HFF-Myc (cell line): Measurements from ENCODE around the gene EIF4B.

Source experiments
- DNase-seq: peaks from one replicate; pipeline ENCODE4 v3.0.0-alpha.2; 2011; ENCODE audit warnings: low read depth; ENCODE audit errors: extremely low read depth
- H3K4me3 ChIP-seq: replicated peaks from 2 replicates; pipeline ENCODE4 v1.5.1; 2011; ENCODE audit warnings: low read depth, mild to moderate bottlenecking, control low read depth, low read length
- TF ChIP-seq, protein P1 (sequence below): IDR thresholded peaks from 2 replicates; pipeline ENCODE4 v1.5.1; 2012; ENCODE audit warnings: mild to moderate bottlenecking, low read depth, low read length, control low read depth; ENCODE audit errors: missing control alignments

Gene EIF4B

DNA sequence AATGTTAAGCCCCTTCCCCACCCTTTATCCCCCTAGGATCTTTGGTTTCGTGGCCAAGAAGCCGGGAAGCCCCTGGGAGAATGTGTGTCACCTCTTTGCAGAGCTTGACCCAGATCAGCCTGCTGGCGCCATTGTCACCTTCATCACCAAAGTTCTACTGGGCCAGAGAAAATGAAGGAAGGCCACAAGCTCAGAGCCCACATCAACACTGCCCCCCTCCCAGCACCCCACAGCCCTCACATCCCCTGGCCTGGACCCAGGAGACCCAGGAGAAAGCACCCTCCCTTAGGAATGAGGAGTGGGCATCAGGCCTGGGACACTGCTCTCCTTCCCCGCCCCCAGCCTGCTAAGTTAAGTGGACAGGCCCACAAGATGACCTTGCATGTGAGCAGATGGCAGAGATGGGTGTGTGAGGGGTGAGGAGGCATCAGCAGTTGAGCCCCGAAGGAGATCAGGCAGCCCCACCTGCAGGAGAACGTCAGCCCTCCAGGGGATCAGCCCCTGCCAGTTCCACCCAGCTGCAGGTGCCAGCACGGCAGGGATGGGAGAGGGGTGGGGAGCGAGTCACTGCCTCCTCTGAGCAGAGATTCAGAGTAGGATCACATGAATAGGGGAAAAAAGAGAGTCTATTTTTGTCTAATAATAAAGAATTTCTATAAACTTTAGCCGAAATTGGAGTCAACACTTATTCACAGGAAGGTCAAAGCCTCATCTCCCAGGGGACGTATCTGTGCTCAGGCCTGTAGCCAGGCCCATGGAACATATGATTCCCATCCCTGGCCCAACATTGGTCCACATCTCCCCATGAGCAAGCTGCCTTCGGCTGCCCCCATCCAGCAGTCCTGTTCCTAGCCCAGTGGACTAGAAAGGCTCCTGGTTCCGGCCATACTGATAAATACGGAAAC lies 57.7 kb downstream of the EIF4B start:
- no peak for DNase-seq
- no peak overlapping the region for H3K4me3 ChIP-seq
- TF ChIP-seq, protein P1, sequence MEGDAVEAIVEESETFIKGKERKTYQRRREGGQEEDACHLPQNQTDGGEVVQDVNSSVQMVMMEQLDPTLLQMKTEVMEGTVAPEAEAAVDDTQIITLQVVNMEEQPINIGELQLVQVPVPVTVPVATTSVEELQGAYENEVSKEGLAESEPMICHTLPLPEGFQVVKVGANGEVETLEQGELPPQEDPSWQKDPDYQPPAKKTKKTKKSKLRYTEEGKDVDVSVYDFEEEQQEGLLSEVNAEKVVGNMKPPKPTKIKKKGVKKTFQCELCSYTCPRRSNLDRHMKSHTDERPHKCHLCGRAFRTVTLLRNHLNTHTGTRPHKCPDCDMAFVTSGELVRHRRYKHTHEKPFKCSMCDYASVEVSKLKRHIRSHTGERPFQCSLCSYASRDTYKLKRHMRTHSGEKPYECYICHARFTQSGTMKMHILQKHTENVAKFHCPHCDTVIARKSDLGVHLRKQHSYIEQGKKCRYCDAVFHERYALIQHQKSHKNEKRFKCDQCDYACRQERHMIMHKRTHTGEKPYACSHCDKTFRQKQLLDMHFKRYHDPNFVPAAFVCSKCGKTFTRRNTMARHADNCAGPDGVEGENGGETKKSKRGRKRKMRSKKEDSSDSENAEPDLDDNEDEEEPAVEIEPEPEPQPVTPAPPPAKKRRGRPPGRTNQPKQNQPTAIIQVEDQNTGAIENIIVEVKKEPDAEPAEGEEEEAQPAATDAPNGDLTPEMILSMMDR: no peak

GRCh38 chr12:53064613-53065436 lies 58.6 kb downstream of the EIF4B start:
- no peak for DNase-seq
- TF ChIP-seq, protein P1: no peak
- H3K4me3 ChIP-seq: no peak overlapping the region

DNA sequence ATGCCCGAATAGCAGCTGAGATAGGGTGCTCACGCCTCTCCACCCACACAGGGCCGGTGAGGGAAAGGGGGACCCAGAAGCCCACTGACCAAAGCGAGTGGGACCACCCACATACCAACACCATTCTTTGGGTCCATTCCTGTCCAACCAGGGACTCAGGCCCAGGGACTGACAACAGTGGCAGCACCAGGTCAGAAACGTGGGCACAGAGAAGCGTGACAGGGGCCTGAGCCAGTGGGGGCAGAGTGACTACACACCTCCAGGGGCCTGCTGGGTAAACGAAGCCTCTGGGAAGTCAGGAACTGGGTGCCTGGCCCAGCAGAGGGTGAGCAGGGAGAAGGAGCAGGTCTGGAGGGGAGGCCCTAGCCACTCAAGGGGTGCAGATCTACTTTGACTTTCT lies 59.2 kb downstream of the EIF4B start:
- no peak overlapping the region for H3K4me3 ChIP-seq

DNA sequence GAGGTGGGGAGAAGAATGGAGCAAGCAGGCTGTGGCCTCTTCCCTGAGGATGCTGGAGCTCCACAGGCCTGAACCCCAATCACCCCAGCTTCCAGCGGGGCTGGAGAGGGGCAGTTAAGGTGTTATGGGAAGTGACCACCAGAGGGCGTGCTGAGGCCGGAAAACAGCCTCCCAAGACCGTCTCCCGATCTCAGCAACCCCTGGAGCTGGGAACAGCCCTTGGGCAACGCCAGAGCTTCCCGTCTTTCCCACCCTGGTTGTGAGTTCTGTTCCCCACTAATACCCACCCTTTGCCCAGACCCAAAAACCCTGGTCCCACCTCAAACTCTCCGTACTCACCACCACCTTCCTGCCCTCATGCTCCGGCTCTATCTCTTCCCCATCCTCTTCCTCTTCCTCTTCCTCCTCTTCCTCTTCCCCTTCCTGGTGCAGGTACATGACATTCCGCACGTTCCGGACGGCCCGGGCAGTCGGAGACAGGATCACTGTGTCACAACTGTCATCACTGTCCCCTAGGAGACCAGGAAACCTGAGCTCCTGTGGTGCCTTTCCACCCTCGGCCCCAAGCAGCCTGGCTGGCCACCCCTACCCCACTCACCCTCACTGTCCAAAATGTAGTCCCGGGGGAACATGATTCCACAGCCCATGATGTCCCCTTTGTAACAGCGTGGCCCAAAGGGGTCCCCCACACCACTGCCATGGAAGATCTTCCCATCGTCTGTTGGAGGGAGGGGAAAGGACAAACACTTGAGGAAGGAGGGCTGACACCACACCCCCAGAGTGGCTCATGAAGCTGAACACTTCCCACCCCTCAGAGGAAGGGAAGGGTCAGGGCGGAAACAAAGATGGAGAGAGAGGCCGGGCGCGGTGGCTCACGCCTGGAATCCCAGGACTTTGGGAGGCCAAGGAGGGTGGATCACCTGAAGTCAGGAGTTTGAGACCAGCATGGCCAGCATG lies 60.0 kb downstream of the EIF4B start:
- DNase-seq: no peak
- TF ChIP-seq, protein P1: peak; percentile 80
- no peak overlapping the region for H3K4me3 ChIP-seq

More for the DNA sequence above, 59.2 kb downstream of the EIF4B start:
- DNase-seq: no peak
- TF ChIP-seq, protein P1: no peak

- TF ChIP-seq, protein P1: no peak
- H3K4me3 ChIP-seq: no peak overlapping the region
- no peak for DNase-seq
Observed at GRCh38 chr12:53067074-53067992, 61.1 kb downstream of the EIF4B start.
